ENCODE measurements around the gene RNF214. TPM values are rescaled to one million over a fixed set of nuclear protein-coding genes. Genes with fewer than 3 reads are reported as not detected.

The RNF214 gene
- total RNA-seq, 1 experiment from 2014 or later = 28.1 TPM

- H3F3A ChIP-seq (ENCODE audit: insufficient read depth, low read depth) = no peaks in the 10 kb centered on the region
- CTCF ChIA-PET = no interaction called here
Measured at GRCh38 chr11:117189191-117189940, 43.1 kb upstream of the RNF214 start.

GRCh38 chr11:117189941-117190544 lies 42.4 kb upstream of the RNF214 start:
- Histone ChIP-seq H3K27ac (no peak overlapping the region), H3K4me3 (no peak overlapping the region), H4K20me1 (ENCODE audit: insufficient read depth) (no peaks in the 10 kb centered on the region), H3K4me1 (replicated peaks; ENCODE audit: insufficient read depth) (no peaks in the 10 kb centered on the region), H3K79me2 (ENCODE audit: low read depth) (no peaks in the 10 kb centered on the region), H3K4me2 (no peak overlapping the region), H3K9me3 (ENCODE audit: insufficient read depth, low read depth) (no peaks in the 10 kb centered on the region), H3K27me3 (ENCODE audit: insufficient read depth, low read depth) (no peaks in the 10 kb centered on the region), H3K9me2 (ENCODE audit: insufficient read depth) (no peaks in the 10 kb centered on the region), H2AFZ (no peak overlapping the region), H3K36me3 (ENCODE audit: low read depth) (no peaks in the 10 kb centered on the region), H3F3A (ENCODE audit: insufficient read depth, low read depth) (no peaks in the 10 kb centered on the region)
- no peak for DNase-seq
- ChIA-PET POLR2A (ENCODE audit: unreplicated experiment) (no interaction called here), CTCF (no interaction called here)
- no TSS peak for BruUV-seq (replicated peaks)
- TF ChIP-seq, protein P1, sequence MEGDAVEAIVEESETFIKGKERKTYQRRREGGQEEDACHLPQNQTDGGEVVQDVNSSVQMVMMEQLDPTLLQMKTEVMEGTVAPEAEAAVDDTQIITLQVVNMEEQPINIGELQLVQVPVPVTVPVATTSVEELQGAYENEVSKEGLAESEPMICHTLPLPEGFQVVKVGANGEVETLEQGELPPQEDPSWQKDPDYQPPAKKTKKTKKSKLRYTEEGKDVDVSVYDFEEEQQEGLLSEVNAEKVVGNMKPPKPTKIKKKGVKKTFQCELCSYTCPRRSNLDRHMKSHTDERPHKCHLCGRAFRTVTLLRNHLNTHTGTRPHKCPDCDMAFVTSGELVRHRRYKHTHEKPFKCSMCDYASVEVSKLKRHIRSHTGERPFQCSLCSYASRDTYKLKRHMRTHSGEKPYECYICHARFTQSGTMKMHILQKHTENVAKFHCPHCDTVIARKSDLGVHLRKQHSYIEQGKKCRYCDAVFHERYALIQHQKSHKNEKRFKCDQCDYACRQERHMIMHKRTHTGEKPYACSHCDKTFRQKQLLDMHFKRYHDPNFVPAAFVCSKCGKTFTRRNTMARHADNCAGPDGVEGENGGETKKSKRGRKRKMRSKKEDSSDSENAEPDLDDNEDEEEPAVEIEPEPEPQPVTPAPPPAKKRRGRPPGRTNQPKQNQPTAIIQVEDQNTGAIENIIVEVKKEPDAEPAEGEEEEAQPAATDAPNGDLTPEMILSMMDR (conservative IDR thresholded peaks at IDR 0.05) = no peak
- no peak for TF ChIP-seq EZH2 (IDR thresholded peaks at IDR 0.05; ENCODE audit: low read depth)
- intact Hi-C loops (cut with micrococcal nuclease; ENCODE audit: unreplicated experiment) = no loop called here

More at GRCh38 chr11:117189191-117189940, 43.1 kb upstream of the RNF214 start:
- H3K4me1 ChIP-seq (replicated peaks; ENCODE audit: insufficient read depth) = no peaks in the 10 kb centered on the region
- no TSS peak for BruUV-seq (replicated peaks)
- H3K9me2 ChIP-seq (ENCODE audit: insufficient read depth) = no peaks in the 10 kb centered on the region
- H3K4me3 ChIP-seq = no peak overlapping the region
- POLR2A ChIA-PET (ENCODE audit: unreplicated experiment) = no interaction called here
- H3K36me3 ChIP-seq (ENCODE audit: low read depth) = no peaks in the 10 kb centered on the region
- no peak overlapping the region for H2AFZ ChIP-seq
- H3K4me2 ChIP-seq = no peak overlapping the region
- no peaks in the 10 kb centered on the region for H3K27me3 ChIP-seq (ENCODE audit: insufficient read depth, low read depth)
- no peaks in the 10 kb centered on the region for H4K20me1 ChIP-seq (ENCODE audit: insufficient read depth)
- DNase-seq = no peak
- no peaks in the 10 kb centered on the region for H3K79me2 ChIP-seq (ENCODE audit: low read depth)
- intact Hi-C loops (cut with micrococcal nuclease; ENCODE audit: unreplicated experiment) = no loop called here
- no peaks in the 10 kb centered on the region for H3K9me3 ChIP-seq (ENCODE audit: insufficient read depth, low read depth)
- no peak for TF ChIP-seq EZH2 (IDR thresholded peaks at IDR 0.05; ENCODE audit: low read depth)
- TF ChIP-seq, protein P1 (conservative IDR thresholded peaks at IDR 0.05) = no peak
- no peak overlapping the region for H3K27ac ChIP-seq

DNA sequence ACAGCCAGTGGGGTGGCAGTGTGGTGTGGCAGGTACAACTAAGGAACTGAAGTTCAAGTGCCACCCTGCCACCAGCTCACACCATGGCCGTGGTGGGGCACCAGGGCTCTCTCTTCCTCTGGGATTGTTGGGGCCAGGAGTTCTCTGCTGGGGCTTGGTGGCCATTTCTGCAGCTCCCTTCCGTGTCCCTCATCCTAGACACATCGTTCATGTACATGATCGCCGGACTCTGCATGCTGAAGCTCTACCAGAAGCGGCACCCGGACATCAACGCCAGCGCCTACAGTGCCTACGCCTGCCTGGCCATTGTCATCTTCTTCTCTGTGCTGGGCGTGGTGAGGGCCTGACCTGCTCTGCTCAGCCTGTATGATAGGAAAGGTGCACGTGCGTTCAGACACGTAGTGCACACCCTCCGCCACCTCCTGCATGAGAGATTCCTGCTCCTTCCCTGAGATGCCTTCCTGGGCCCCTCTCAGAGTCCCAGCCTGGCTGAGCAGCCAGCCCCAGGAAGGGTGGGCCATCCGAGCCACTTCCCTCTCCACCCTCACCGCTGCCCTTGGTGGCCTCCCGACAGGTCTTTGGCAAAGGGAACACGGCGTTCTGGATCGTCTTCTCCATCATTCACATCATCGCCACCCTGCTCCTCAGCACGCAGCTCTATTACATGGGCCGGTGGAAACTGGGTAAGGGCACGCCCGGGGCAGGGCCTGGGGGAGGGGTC lies 40.6 kb upstream of the RNF214 start:
- TF ChIP-seq, protein P1 (conservative IDR thresholded peaks at IDR 0.05) = no peak
- no peak for TF ChIP-seq EZH2 (IDR thresholded peaks at IDR 0.05; ENCODE audit: low read depth)
- H3K79me2 ChIP-seq (ENCODE audit: low read depth) = no peaks in the 10 kb centered on the region

More for the DNA sequence above, 40.6 kb upstream of the RNF214 start:
- ChIA-PET POLR2A (ENCODE audit: unreplicated experiment) (no interaction called here), CTCF (no interaction called here)
- no peaks in the 10 kb centered on the region for H3K4me1 ChIP-seq (replicated peaks; ENCODE audit: insufficient read depth)
- no peak overlapping the region for H3K27ac ChIP-seq
- no peaks in the 10 kb centered on the region for H3K36me3 ChIP-seq (ENCODE audit: low read depth)
- DNase-seq = no peak
- H3K4me3 ChIP-seq = no peak overlapping the region
- H3K27me3 ChIP-seq (ENCODE audit: insufficient read depth, low read depth) = no peaks in the 10 kb centered on the region
- H3K4me2 ChIP-seq = no peak overlapping the region
- no peaks in the 10 kb centered on the region for H3K9me3 ChIP-seq (ENCODE audit: insufficient read depth, low read depth)
- H2AFZ ChIP-seq = no peak overlapping the region
- intact Hi-C loops (cut with micrococcal nuclease; ENCODE audit: unreplicated experiment) = no loop called here
- no peaks in the 10 kb centered on the region for H3F3A ChIP-seq (ENCODE audit: insufficient read depth, low read depth)
- BruUV-seq (replicated peaks) = no TSS peak
- H3K9me2 ChIP-seq (ENCODE audit: insufficient read depth) = no peaks in the 10 kb centered on the region
- no peaks in the 10 kb centered on the region; the same call in 1 of the 2 replicates for H4K20me1 ChIP-seq (ENCODE audit: insufficient read depth)
